ENCODE measurements around the gene CD70.

DNA sequence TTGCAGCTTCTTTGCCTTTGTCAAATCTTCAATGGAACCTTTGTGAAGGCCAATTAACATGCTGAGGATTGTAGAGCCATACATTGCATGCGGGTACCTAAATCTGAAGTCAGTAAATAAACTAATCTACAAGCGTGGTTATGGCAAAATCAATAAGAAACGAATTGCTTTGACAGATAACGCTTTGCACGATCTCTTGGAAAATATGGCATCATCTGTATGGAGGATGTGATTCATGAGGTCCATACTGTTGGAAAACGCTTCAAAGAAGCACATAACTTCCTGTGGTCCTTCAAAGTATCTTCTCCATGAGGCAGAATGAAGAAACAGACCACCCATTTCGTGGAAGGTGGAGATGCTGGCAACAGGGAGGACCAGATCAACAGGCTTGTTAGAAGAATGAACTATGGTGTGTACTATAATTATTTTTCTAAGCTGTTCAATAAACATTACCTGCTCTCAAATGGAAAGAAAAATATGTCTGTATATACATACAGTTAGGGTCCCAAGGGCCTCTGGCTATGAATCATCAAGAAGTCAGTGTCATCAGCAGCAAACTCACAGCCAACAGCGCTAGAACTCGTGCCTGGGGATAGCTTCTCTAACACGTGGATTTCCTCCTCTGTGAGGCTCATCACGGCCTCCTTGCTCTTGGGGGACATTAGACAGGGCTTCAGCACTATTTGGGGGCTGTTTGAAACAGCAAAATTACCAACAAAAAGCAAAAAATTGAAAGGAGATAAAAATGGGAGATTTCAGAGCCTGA, 2.9 kb upstream of the CD70 start:
- TF ChIP-seq, protein P1, sequence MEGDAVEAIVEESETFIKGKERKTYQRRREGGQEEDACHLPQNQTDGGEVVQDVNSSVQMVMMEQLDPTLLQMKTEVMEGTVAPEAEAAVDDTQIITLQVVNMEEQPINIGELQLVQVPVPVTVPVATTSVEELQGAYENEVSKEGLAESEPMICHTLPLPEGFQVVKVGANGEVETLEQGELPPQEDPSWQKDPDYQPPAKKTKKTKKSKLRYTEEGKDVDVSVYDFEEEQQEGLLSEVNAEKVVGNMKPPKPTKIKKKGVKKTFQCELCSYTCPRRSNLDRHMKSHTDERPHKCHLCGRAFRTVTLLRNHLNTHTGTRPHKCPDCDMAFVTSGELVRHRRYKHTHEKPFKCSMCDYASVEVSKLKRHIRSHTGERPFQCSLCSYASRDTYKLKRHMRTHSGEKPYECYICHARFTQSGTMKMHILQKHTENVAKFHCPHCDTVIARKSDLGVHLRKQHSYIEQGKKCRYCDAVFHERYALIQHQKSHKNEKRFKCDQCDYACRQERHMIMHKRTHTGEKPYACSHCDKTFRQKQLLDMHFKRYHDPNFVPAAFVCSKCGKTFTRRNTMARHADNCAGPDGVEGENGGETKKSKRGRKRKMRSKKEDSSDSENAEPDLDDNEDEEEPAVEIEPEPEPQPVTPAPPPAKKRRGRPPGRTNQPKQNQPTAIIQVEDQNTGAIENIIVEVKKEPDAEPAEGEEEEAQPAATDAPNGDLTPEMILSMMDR (IDR thresholded peaks at IDR 0.05; ENCODE audit: low read length): no peak
- TF ChIP-seq EZH2phosphoT487 (IDR thresholded peaks at IDR 0.05; ENCODE audit: low read length) (no peak), EZH2 (optimal IDR thresholded peaks at IDR 0.05; ENCODE audit: low read depth, low read length) (no peak)

Measured in MM.1S (cell line).